ENCODE data around the gene SH3BGR. TPM values are rescaled to one million over a fixed set of nuclear protein-coding genes. Genes with fewer than 3 reads are reported as not detected.

Gene SH3BGR
- total RNA-seq, 1 experiment from 2014 or later = 5.2 TPM

DNA sequence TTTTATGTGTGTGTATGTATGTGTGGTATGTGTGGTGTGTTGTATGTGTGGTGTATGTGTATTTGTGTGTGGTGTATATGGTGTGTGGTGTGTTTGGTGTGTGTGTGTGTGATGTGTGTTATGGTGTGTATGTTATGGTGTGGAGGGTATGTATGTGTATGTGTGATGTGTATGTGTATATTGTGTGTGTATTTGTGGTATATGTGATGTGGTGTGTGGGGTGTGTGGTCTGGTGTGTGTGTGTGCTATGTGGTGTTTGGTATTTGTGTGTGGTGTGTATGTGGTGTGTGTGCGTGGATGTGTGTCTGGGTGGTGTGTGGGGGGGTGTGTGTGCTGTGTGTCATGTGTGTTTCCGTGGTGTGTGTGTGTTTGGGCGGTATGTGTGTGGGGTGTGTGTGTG is 59.3 kb downstream of the SH3BGR start:
- H3K9me3 ChIP-seq (replicated peaks) = no peaks in the 10 kb centered on the region
- no peak overlapping the region for H3K4me3 ChIP-seq
- no peaks in the 10 kb centered on the region for H3K36me3 ChIP-seq
- DNase-seq (ENCODE audit: low read depth in 1 of 2, low spot score in 2 of 2) = no peak
- no peak overlapping the region for H3K27ac ChIP-seq
- H3K4me1 ChIP-seq (replicated peaks) = no peaks in the 10 kb centered on the region
- no peaks in the 10 kb centered on the region for H3K27me3 ChIP-seq (replicated peaks)

DNA sequence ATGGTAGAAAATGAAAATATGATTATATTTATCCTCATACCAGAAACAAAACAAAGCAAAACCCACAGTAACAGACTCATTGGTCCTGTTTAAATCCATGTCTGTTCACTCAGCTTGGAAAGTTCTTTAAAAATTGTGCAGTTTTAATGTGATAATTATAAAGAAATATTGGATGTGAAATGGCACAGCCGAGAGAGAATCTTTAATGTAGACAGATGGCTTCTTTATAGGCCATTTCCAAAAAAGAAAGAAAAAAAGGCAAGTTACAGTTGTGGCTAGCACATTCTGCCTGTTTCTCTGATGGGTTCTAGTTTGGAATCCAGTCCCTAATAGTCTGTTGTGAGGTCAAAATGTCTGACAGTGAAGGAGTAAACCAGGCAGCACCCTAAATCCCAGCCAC is 62.0 kb downstream of the SH3BGR start:
- Histone ChIP-seq H3K4me3 (no peak overlapping the region), H3K4me1 (replicated peaks) (no peaks in the 10 kb centered on the region), H3K27ac (no peak overlapping the region), H3K27me3 (replicated peaks) (no peaks in the 10 kb centered on the region), H3K9me3 (replicated peaks) (no peaks in the 10 kb centered on the region), H3K36me3 (no peaks in the 10 kb centered on the region)
- DNase-seq (ENCODE audit: low read depth in 1 of 2, low spot score in 2 of 2) = no peak

DNA sequence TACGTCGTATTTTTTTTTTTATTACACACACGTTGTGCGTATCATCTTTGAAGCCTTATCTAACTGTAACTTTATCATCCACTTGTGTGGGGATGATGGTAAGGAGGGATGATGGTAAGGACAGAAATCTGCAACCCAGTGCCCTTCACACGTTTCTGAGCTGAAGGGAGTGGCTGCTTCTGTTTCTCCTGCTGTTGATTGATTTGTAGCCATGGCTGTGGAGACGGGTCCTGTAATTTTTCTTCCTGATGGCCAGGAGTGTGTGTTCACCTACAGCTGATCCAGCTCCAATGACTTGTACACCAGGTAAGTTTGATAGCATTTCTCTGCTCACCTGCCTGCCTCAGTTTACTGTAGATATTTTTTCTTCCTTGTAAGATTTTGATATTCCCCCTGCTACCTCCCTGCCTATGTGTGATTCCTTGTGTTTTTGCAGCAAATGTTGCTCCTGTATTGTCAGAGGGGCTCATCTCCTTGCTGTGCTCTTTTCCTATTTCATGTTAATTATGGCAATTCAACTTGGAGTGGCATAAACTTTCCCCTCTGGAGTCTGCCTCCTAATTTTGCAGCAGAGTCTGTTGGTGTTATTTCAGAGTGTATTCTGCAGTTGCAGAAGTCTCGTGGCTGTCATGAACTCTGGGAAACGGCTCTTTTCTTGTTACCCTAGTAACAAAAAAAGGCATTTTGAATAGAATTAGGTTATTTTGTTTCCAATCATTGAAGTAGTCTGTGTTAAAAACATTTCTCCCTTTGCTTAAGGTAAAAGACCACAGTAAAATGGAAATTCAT is 64.1 kb downstream of the SH3BGR start:
- H3K9me3 ChIP-seq (replicated peaks) = no peaks in the 10 kb centered on the region
- H3K4me3 ChIP-seq = no peak overlapping the region
- H3K27me3 ChIP-seq (replicated peaks) = no peaks in the 10 kb centered on the region
- H3K27ac ChIP-seq = no peak overlapping the region
- DNase-seq (ENCODE audit: low read depth in 1 of 2, low spot score in 2 of 2) = no peak
- no peaks in the 10 kb centered on the region for H3K4me1 ChIP-seq (replicated peaks)
- H3K36me3 ChIP-seq = no peaks in the 10 kb centered on the region

DNA sequence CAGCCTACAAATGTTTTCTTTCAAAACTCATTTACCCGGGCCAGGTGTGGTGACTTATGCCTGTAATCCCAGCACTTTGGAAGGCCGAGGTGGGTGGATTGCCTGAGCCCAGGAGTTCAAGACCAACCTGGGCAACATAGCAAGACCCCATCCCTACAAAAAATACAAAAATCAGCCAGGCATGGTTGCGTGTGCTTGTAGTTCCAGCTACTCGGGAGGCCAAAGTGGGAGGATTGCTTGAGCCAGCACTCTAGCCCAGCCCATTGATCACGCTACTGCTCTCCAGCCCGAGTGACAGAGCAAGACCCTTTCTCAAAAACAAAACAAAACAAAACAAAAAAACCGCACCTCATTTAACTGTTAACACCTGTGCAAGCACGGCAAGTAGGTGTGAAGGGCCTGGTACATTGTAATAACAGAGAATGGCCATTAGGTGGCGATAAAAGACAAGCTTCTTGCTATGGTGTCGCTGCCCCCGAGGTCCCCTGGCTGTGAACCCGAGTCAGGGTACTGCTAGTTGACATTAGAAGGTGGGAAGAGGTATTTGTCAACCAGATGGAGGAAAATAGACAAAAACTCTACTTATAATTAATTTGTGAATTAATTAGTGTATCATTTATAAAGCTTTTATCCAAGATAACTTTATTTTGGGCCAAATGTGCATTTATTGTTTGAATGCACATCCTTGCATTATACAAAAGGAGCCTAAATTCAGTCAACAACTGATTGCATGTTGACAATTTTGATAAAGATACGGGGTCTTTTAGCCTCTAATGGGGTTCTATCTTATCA is 66.5 kb downstream of the SH3BGR start:
- Histone ChIP-seq H3K9me3 (replicated peaks) (no peaks in the 10 kb centered on the region), H3K27ac (no peak overlapping the region), H3K27me3 (replicated peaks) (peaks cover 4% of the 10 kb centered on the region; the same call in 1 of the 2 replicates), H3K4me1 (replicated peaks) (no peaks in the 10 kb centered on the region), H3K4me3 (no peak overlapping the region), H3K36me3 (no peaks in the 10 kb centered on the region)
- DNase-seq (ENCODE audit: low read depth in 1 of 2, low spot score in 2 of 2) = peak; percentile 50 to 60

DNA sequence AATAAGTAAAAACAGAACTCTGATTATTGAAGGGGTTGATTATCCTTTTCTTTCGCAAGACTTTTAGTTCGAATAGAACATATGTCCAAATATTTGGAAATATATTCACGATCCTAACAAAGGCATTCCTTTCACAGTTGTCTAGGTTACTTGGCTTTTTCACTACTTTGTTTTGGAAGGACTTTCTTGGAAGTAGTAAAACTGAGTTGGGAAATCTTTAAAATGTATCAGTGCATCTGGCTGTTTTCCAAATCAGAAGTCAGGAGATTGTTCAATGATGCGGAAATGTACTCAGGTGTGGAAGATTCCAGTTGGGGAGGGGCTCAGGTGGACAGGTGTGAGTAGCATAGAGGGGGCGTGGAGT is 67.1 kb downstream of the SH3BGR start:
- H3K9me3 ChIP-seq (replicated peaks) = no peaks in the 10 kb centered on the region
- H3K36me3 ChIP-seq = no peaks in the 10 kb centered on the region
- DNase-seq (ENCODE audit: low read depth in 1 of 2, low spot score in 2 of 2) = no peak

DNA sequence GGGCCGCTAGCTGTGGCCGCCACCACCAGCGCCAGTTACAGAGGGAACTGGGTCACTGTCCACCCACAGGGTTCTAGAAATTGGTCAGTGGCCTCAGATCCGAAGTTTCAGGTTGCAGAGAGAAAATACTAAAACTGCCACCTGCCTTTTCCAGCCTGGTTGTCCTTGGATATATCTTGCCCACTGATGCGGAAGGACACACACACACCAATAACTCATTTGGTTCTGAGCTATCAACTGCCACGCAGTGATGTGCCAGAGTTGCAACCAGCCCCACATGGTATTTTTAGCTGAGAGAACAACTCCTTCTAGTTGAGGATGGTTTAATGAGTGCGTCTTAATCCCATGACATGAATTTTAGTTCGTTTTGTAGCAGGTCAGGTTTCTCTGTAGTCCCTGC is 68.1 kb downstream of the SH3BGR start:
- DNase-seq (ENCODE audit: low read depth in 1 of 2, low spot score in 2 of 2) = no peak
- no peaks in the 10 kb centered on the region for H3K36me3 ChIP-seq
- no peak overlapping the region for H3K27ac ChIP-seq
- no peak overlapping the region for H3K4me3 ChIP-seq
- no peaks in the 10 kb centered on the region for H3K9me3 ChIP-seq (replicated peaks)
- no peaks in the 10 kb centered on the region for H3K4me1 ChIP-seq (replicated peaks)
- peaks cover 4% of the 10 kb centered on the region; the same call in 1 of the 2 replicates for H3K27me3 ChIP-seq (replicated peaks)

More for the DNA sequence above, 67.1 kb downstream of the SH3BGR start:
- no peaks in the 10 kb centered on the region for H3K4me1 ChIP-seq (replicated peaks)
- peaks cover 4% of the 10 kb centered on the region; the same call in 1 of the 2 replicates for H3K27me3 ChIP-seq (replicated peaks)
- no peak overlapping the region for H3K27ac ChIP-seq
- H3K4me3 ChIP-seq = no peak overlapping the region

DNA sequence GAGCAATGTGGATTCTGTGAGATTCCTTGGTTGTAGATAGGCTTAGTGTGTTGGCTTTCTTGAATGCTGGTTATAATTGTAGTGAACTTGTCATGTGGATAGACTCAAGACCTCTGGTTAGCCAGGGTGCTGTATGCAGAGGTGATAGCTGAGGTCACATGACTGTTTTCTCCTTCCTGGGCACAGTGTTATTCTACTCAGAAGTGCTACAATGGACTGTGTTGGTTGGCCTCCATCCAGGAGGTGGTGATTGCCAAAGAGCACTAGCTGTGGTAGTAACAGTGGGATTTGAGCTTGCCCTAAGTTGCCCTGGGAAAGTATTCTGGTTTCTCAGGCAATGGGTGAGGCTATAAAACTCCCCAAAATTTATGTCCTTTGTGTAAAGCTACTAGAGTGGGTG is 71.6 kb downstream of the SH3BGR start:
- H3K27ac ChIP-seq = no peak overlapping the region
- DNase-seq (ENCODE audit: low read depth in 1 of 2, low spot score in 2 of 2) = no peak

DNA sequence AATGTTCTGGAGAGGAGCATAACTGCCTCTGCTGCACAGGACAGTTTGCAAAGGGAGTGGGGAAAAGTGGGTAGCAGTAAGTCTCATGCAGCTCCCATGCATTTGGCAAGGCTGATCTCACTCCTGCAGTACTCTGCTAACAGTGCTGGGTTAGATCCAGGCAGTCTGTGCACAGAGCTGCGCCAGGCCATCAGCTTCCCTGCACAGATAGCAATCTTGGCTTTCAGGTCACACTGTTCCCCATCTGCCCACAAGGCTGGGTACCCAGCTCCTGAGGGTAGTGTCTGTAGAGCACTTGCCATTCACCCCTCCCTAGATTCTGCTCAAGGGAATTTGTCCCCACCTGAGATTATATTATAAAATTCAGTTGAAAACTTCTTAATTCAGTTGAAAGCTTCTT is 72.1 kb downstream of the SH3BGR start:
- DNase-seq (ENCODE audit: low read depth in 1 of 2, low spot score in 2 of 2) = no peak
- Histone ChIP-seq H3K4me3 (no peak overlapping the region), H3K27me3 (replicated peaks) (peaks cover 4% of the 10 kb centered on the region; the same call in 1 of the 2 replicates), H3K9me3 (replicated peaks) (no peaks in the 10 kb centered on the region), H3K27ac (no peak overlapping the region), H3K36me3 (no peaks in the 10 kb centered on the region), H3K4me1 (replicated peaks) (no peaks in the 10 kb centered on the region)

More for the DNA sequence above, 71.6 kb downstream of the SH3BGR start:
- peaks cover 4% of the 10 kb centered on the region; the same call in 1 of the 2 replicates for H3K27me3 ChIP-seq (replicated peaks)
- H3K36me3 ChIP-seq = no peaks in the 10 kb centered on the region
- no peaks in the 10 kb centered on the region for H3K9me3 ChIP-seq (replicated peaks)
- H3K4me1 ChIP-seq (replicated peaks) = no peaks in the 10 kb centered on the region
- H3K4me3 ChIP-seq = no peak overlapping the region

DNA sequence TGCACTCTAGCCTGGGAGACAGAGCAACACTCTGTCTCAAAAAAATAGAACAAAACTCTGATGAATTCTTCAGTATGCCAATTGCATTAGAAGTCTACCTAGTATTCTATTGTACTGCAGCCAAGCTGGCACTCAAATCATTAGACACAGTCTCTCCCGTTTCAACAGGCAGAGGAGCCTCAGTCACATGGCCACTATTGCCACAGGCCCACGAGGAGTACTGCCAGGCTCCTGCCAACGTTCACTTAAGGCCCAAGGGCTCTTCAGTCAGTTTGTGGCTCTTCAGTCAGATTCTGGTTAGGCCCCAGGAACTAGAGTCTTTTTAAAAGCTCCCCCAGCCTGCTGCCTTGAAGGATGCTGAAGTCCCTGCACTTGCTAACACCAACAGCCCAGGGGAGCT is 73.4 kb downstream of the SH3BGR start:
- H3K27me3 ChIP-seq (replicated peaks) = peaks cover 4% of the 10 kb centered on the region; the same call in 1 of the 2 replicates
- H3K9me3 ChIP-seq (replicated peaks) = no peaks in the 10 kb centered on the region
- H3K27ac ChIP-seq = no peak overlapping the region
- DNase-seq (ENCODE audit: low read depth in 1 of 2, low spot score in 2 of 2) = no peak
- no peaks in the 10 kb centered on the region for H3K4me1 ChIP-seq (replicated peaks)
- no peaks in the 10 kb centered on the region for H3K36me3 ChIP-seq
- no peak overlapping the region for H3K4me3 ChIP-seq

DNA sequence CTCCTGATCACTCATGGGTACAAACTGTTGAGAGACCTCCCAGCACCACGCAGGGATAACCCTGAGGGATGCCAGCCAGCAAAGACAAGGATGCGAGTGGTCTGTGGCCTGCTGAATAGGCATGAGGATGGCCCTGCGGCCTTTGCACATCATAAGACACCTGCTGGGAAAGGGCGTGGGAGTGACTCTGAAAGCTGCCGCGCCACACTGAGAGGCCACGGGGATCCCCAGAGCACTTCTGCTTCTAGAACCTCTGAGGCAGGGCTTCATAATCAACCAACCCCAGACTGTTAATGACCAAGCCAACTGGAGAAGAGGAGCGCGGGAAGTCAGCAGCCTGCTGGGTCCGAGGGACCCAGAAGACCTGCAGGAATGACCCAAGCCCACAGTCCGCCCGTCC is 73.8 kb downstream of the SH3BGR start:
- no peak overlapping the region for H3K27ac ChIP-seq
- DNase-seq (ENCODE audit: low read depth in 1 of 2, low spot score in 2 of 2) = no peak
- H3K27me3 ChIP-seq (replicated peaks) = peaks cover 4% of the 10 kb centered on the region; the same call in 1 of the 2 replicates
- no peaks in the 10 kb centered on the region for H3K4me1 ChIP-seq (replicated peaks)
- no peak overlapping the region for H3K4me3 ChIP-seq
- H3K9me3 ChIP-seq (replicated peaks) = no peaks in the 10 kb centered on the region
- H3K36me3 ChIP-seq = no peaks in the 10 kb centered on the region

DNA sequence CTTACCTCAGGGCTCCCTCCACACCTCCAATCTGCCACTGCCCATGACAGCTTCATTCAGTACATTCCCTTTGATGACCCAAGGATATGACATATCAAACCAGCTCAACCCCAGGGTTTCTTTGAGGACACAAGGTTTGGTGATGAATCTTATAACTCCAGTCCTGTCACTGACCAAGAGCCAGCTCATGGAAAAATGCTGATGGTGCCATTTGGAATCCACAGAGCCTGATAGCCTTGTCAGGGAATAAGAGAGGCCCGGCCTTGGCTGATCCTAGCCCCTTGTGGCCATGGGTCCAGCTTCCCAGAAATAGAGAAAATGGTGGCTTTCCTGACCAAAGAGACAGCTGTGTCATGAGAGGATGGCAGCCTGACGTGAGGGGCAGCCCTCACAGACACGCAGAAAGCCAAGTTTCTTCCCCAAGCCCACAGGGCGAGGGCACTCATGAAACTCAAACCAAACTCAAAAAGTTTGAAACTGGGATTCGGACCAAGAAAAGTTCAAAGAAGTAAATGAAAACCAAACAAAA is 75.4 kb downstream of the SH3BGR start:
- H3K4me1 ChIP-seq (replicated peaks) = no peaks in the 10 kb centered on the region
- no peaks in the 10 kb centered on the region for H3K27me3 ChIP-seq (replicated peaks)
- no peaks in the 10 kb centered on the region for H3K36me3 ChIP-seq
- DNase-seq (ENCODE audit: low read depth in 1 of 2, low spot score in 2 of 2) = no peak
- H3K9me3 ChIP-seq (replicated peaks) = no peaks in the 10 kb centered on the region
- no peak overlapping the region for H3K4me3 ChIP-seq
- no peak overlapping the region for H3K27ac ChIP-seq

DNA sequence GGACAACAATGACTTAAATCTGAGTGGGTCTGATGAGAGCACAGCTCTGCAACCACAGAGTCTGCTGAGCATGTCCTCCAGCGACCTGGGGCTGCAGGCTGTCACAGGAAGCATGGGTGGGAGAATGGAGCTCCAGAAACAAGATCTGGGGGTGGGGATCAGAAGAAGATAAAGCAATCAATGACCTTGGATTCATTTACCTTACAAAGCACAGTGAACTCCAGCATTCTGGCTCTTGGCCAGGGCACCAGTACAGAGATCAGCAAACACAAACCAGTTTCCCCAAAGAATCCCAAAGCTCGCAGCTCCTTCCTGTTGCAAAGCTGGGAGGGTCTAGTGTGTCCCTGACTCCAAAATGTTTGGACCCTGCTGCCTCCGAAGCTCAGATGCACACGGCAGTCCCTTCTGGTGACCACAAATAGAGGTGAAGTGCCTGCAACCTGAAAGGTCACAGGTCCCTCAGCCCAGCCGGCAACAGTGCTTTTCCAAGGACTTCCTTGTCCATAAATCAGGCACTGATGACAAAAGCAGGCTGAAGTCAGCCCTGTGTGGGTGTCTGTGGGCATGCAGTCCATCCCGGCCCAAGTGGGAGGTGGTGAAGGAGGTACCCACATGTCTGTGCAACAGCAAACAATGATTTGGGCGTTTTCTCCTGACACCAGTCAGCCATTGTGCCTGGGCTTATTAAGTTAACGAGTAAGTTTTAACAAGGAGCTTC is 76.1 kb downstream of the SH3BGR start:
- H3K36me3 ChIP-seq = no peaks in the 10 kb centered on the region
- H3K27ac ChIP-seq = no peak overlapping the region
- H3K4me1 ChIP-seq (replicated peaks) = no peaks in the 10 kb centered on the region
- H3K27me3 ChIP-seq (replicated peaks) = no peaks in the 10 kb centered on the region
- no peaks in the 10 kb centered on the region for H3K9me3 ChIP-seq (replicated peaks)
- H3K4me3 ChIP-seq = no peak overlapping the region
- no peak for DNase-seq (ENCODE audit: low read depth in 1 of 2, low spot score in 2 of 2)

DNA sequence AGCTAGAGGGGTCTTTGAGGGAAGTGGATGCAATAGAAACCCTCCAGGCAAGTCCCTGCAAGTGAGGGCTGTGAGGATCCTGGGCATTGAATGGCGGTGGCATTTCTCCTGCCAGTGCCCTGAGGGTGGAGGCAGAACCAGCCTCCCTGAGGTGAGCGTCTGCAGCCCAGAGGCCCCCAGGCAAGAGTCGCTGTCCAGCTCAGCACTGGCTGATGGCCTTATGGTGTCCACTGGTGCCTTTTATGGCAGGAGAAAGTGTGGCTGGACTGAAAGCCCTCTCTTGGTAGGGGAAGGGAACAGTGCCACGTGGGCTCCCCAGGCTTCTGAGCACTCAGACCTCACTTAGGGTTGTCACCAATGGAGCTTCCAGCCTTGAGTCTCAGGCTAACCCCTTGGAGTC is 77.3 kb downstream of the SH3BGR start:
- no peak for DNase-seq (ENCODE audit: low read depth in 1 of 2, low spot score in 2 of 2)
- H3K4me1 ChIP-seq (replicated peaks) = no peaks in the 10 kb centered on the region
- no peaks in the 10 kb centered on the region for H3K9me3 ChIP-seq (replicated peaks)
- H3K27me3 ChIP-seq (replicated peaks) = no peaks in the 10 kb centered on the region
- H3K27ac ChIP-seq = no peak overlapping the region
- H3K4me3 ChIP-seq = no peak overlapping the region
- H3K36me3 ChIP-seq = no peaks in the 10 kb centered on the region

Measured in SJSA1 (cell line).